Prostate gland (tissue), 2 donors: ENCODE measurements around the gene IL19.

Experiments
- CTCF ChIP-seq, 4 experiments: fragments of 200-600 bp in 2 of 4; fragments of 450-650 bp in 2 of 4; sonication (generic) in 2 of 4; IDR thresholded peaks; 1 replicate in 3 of 4; 2 replicates in 1 of 4; pipeline ENCODE4 v1.5.1; 2016 to 2019; ENCODE audit warnings: antibody characterized with exemption in 4 of 4, mild to moderate bottlenecking in 2 of 4, moderate library complexity in 2 of 4
- POLR2A ChIP-seq: fragments of 450-650 bp; IDR thresholded peaks from one replicate; pipeline ENCODE4 v1.6.1; 2016; ENCODE audit warnings: antibody characterized with exemption, mild to moderate bottlenecking

GRCh38 chr1:206836111-206836510 lies 65.5 kb downstream of the IL19 start:
- TF ChIP-seq POLR2A (no peak), CTCF (IDR thresholded peaks at IDR 0.05) (no peak)
